PC-9 (cell line): ENCODE results near the gene UGT1A7.

ENCODE experiments used
- EZH2 ChIP-seq: fragments of 200-600 bp; sonication (generic); IDR thresholded peaks from 2 replicates; pipeline ENCODE4 v1.8.0; 2017; ENCODE audit warnings: antibody characterized with exemption, low read depth
- TF ChIP-seq, protein P1 (sequence below): fragments of 200-600 bp; sonication (generic); conservative IDR thresholded peaks from 2 replicates; pipeline ENCODE4 v1.6.1; 2017; ENCODE audit warnings: mixed run types, antibody characterized with exemption, mild to moderate bottlenecking, moderate library complexity

DNA sequence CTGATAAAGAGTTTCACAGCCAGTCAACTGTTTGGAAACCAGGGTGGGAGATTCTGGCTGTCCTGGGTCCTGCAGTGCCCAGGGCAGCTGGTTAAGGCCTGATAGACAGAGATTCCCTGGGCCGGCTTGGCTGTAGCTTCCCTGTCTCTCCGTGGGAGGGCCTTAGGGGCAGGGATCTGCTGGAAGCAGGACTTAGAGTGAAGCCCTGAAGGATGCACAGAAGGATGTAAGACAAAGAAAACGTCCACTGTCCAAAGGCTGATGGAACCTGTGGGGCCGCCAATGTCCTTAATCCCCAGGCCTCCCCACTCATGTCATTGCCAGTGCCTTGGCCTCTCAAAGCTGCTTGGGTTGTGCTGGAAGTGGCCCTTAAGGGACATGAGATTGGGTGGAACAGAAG, 129.4 kb downstream of the UGT1A7 start:
- TF ChIP-seq, protein P1, sequence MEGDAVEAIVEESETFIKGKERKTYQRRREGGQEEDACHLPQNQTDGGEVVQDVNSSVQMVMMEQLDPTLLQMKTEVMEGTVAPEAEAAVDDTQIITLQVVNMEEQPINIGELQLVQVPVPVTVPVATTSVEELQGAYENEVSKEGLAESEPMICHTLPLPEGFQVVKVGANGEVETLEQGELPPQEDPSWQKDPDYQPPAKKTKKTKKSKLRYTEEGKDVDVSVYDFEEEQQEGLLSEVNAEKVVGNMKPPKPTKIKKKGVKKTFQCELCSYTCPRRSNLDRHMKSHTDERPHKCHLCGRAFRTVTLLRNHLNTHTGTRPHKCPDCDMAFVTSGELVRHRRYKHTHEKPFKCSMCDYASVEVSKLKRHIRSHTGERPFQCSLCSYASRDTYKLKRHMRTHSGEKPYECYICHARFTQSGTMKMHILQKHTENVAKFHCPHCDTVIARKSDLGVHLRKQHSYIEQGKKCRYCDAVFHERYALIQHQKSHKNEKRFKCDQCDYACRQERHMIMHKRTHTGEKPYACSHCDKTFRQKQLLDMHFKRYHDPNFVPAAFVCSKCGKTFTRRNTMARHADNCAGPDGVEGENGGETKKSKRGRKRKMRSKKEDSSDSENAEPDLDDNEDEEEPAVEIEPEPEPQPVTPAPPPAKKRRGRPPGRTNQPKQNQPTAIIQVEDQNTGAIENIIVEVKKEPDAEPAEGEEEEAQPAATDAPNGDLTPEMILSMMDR = no peak
- TF ChIP-seq EZH2 = no peak
